Adrenal gland (tissue), 12 donors: ENCODE results near the gene GAK. TPM values are rescaled to one million over a fixed set of nuclear protein-coding genes. Genes with fewer than 3 reads are reported as not detected.

Source experiments
- DNase-seq, 7 donors: peaks; one replicate each; pipeline ENCODE4 v3.0.0-alpha.2; 2019 to 2020
- H3K27ac ChIP-seq, 5 donors: fragments of 200-600 bp; sonication (generic) in 4 of 5; 1 replicate in 3 of 5; 2 replicates in 2 of 5; pipeline versions ENCODE4 v1.5.1 to v1.8.0; 2016 to 2020; ENCODE audit warnings: mild to moderate bottlenecking in 1 of 5
- H3K27me3 ChIP-seq: fragments of 200-600 bp; 2 replicates; pipeline ENCODE4 v1.8.0; 2021
- H3K36me3 ChIP-seq, 2 donors: fragments of 200-600 bp; replicated peaks in 1 of 2; 1 replicate in 1 of 2; 2 replicates in 1 of 2; pipeline versions ENCODE4 v1.5.1 to v1.8.0; 2018 to 2022
- H3K4me1 ChIP-seq, 2 donors: fragments of 200-600 bp; replicated peaks in 1 of 2; 1 replicate in 1 of 2; 2 replicates in 1 of 2; pipeline versions ENCODE4 v1.5.1 to v1.8.0; 2018 to 2021
- H3K4me3 ChIP-seq, 4 donors: fragments of 200-600 bp; sonication (generic) in 3 of 4; one replicate each; pipeline ENCODE4 v1.5.1; 2016 to 2018
- H3K9me3 ChIP-seq, 3 donors: fragments of 200-600 bp; sonication (generic) in 1 of 3; replicated peaks in 1 of 3; 1 replicate in 2 of 3; 2 replicates in 1 of 3; pipeline versions ENCODE4 v1.5.1 to v1.8.0; 2016 to 2021
- POLR2A ChIP-seq, 2 donors: fragments of 450-650 bp; IDR thresholded peaks; one replicate each; pipeline ENCODE4 v1.6.1; 2017; ENCODE audit warnings: antibody characterized with exemption in 2 of 2, mild to moderate bottlenecking in 2 of 2, moderate library complexity in 1 of 2
- WGBS, 4 donors: extraction: QIAGEN DNeasy Blood & Tissue Kit in 2 of 4; methylation state at CpG; one replicate each; pipeline versions ENCODE4 v1.1.5 to v1.1.7; 2013 to 2017; 5-methylcytosine and 5-hydroxymethylcytosine counted together
- intact Hi-C, 2 donors: fragments of 100-400 bp; cut with DNase I; formaldehyde crosslinking; loops; one replicate each; pipeline versions ENCODE4 v1.14.1 to v1.15.0; 2022 to 2023
- polyA plus RNA-seq, 3 donors: library from polyadenylated mRNA; stranded (reverse); fragments of 200-250 nt in 2 of 3; fragments of 350-450 nt in 1 of 3; fragmentation: Illumina TruSeq in 1 of 3; extraction: RNeasy Lipid Tissue Mini Kit (QIAGEN cat#74804) in 1 of 3; gene quantifications; one replicate each; pipeline ENCODE4 v1.2.3, GENCODE V29; 2013 to 2014
- total RNA-seq, 9 donors: library from RNA; depleted of rRNA in 4 of 9; stranded (reverse); fragments of >200 nt in 4 of 9; fragments of 120-200 nt in 1 of 9; fragmentation: NEBNext Ultra II Directional in 1 of 9; extraction: Animal tissue kit (Norgen Biotek cat#: 25700) in 1 of 9; gene quantifications; one replicate each; pipeline versions ENCODE4 v1.1.0 to v1.2.4, GENCODE V29; 2013 to 2023
- TF ChIP-seq, protein P1 (sequence below), 6 experiments: fragments of 450-650 bp in 4 of 6; fragments of 200-600 bp in 2 of 6; sonication (generic) in 1 of 6; IDR thresholded peaks; 1 replicate in 5 of 6; 2 replicates in 1 of 6; pipeline versions ENCODE4 v1.5.1 to v1.8.0; 2016 to 2021; ENCODE audit warnings: antibody characterized with exemption in 6 of 6, mild to moderate bottlenecking in 2 of 6, moderate library complexity in 1 of 6
- donor health status: healthy with polysubstance abuse.
- donor health status: Bipolar disorder and iron deficiency.
- donor health status: DM: yes; HTN: yes; CAD: no.
- donor health status: DM: no; HTN: no; CAD: no.
- donor health status: DM: no; HTN: no; CAD: no.
- donor health status: DM: yes; HTN: yes; CAD: no.

GAK gene
- total and polyA plus RNA-seq, 12 donors = 39.0 to 381 (median 132) TPM

- intact Hi-C loops = no loop called here
- 90 to 99% (median 94%) methylated on average over 6 of the region's 6 CpGs for WGBS, 4 donors
- TF ChIP-seq, protein P1, sequence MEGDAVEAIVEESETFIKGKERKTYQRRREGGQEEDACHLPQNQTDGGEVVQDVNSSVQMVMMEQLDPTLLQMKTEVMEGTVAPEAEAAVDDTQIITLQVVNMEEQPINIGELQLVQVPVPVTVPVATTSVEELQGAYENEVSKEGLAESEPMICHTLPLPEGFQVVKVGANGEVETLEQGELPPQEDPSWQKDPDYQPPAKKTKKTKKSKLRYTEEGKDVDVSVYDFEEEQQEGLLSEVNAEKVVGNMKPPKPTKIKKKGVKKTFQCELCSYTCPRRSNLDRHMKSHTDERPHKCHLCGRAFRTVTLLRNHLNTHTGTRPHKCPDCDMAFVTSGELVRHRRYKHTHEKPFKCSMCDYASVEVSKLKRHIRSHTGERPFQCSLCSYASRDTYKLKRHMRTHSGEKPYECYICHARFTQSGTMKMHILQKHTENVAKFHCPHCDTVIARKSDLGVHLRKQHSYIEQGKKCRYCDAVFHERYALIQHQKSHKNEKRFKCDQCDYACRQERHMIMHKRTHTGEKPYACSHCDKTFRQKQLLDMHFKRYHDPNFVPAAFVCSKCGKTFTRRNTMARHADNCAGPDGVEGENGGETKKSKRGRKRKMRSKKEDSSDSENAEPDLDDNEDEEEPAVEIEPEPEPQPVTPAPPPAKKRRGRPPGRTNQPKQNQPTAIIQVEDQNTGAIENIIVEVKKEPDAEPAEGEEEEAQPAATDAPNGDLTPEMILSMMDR (IDR thresholded peaks at IDR 0.05) = no peak
- TF ChIP-seq POLR2A (IDR thresholded peaks at IDR 0.05) = no peak
- H3K4me3 ChIP-seq = no peak overlapping the region
- no peaks in the 10 kb centered on the region for H3K27me3 ChIP-seq
- no peak overlapping the region for H3K27ac ChIP-seq
- no peak for DNase-seq
- peaks cover 0 to 24% of the 10 kb centered on the region in 2 donors for H3K36me3 ChIP-seq
- no peaks in the 10 kb centered on the region for H3K4me1 ChIP-seq
- H3K9me3 ChIP-seq = no peaks in the 10 kb centered on the region
These were observed 31.4 kb downstream of the GAK start for GRCh38 chr4:900721-901120.

DNA sequence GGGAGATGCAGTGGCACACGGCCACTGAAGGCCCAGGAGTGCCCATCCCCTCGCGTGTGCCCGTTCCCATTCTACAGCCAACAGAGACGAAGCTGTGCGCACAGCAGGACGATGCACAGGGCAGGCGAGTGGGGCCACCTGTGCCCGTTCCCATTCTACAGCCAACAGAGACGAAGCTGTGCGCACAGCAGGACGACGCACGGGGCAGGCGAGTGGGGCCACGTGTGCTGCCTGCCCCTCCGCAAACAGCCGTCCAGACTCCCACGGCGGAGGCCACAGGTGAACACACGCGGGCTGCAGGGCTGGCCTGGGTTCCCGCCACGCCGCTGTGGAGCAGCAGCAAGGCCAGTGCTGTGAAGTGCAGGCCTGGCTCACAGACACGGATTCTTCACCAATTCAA is 32.0 kb downstream of the GAK start:
- WGBS, 4 donors = 89 to 94% (median 93%) methylated on average over 16 to 26 of the region's 26 CpGs
- Histone ChIP-seq H3K27ac (no peak overlapping the region), H3K36me3 (peaks cover 0 to 29% of the 10 kb centered on the region in 2 donors), H3K4me3 (no peak overlapping the region), H3K27me3 (no peaks in the 10 kb centered on the region), H3K9me3 (no peaks in the 10 kb centered on the region), H3K4me1 (no peaks in the 10 kb centered on the region)
- intact Hi-C loops = no loop called here
- DNase-seq = no peak
- TF ChIP-seq, protein P1 (IDR thresholded peaks at IDR 0.05) = no peak
- no peak for TF ChIP-seq POLR2A (IDR thresholded peaks at IDR 0.05)

DNA sequence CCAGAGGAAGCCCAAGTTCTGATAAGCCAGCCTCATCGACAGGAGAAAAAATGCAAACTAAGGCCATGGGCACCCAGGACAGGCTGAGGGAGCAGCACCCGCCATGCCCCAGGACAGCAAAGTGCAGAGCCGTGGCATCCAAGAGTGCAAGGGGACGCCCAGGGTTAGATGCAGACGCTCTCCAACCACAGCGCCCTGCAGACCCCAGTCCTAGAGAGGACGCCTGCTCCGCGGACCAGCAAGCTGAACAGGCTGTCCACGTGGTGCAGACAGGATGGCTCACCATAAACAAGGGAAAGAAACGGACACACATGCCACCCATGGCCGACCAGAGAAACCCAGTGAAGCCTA is 32.6 kb downstream of the GAK start:
- Histone ChIP-seq H3K4me3 (no peak overlapping the region), H3K9me3 (no peaks in the 10 kb centered on the region), H3K4me1 (no peaks in the 10 kb centered on the region), H3K36me3 (peaks cover 0 to 29% of the 10 kb centered on the region in 2 donors), H3K27ac (no peak overlapping the region), H3K27me3 (no peaks in the 10 kb centered on the region)
- intact Hi-C loops = no loop called here
- WGBS, 4 donors = 87 to 95% (median 94%) methylated on average over 12 of the region's 12 CpGs
- DNase-seq = no peak
- TF ChIP-seq, protein P1 (IDR thresholded peaks at IDR 0.05) = no peak
- TF ChIP-seq POLR2A (IDR thresholded peaks at IDR 0.05) = no peak

GRCh38 chr4:898869-899555 is 33.1 kb downstream of the GAK start:
- H3K4me1 ChIP-seq = no peaks in the 10 kb centered on the region
- TF ChIP-seq, protein P1 (IDR thresholded peaks at IDR 0.05) = no peak
- TF ChIP-seq POLR2A (IDR thresholded peaks at IDR 0.05) = no peak
- intact Hi-C loops = no loop called here
- no peak for DNase-seq
- H3K4me3 ChIP-seq = no peak overlapping the region
- 92 to 96% (median 94%) methylated on average over 17 to 27 of the region's 27 CpGs for WGBS, 4 donors
- no peak overlapping the region for H3K27ac ChIP-seq
- peaks cover 0 to 29% of the 10 kb centered on the region in 2 donors for H3K36me3 ChIP-seq
- H3K9me3 ChIP-seq = no peaks in the 10 kb centered on the region
- no peaks in the 10 kb centered on the region for H3K27me3 ChIP-seq
